Motor neuron (in vitro differentiated cells): ENCODE measurements around the gene MEG3. TPM values are rescaled to one million over a fixed set of nuclear protein-coding genes. Genes with fewer than 3 reads are reported as not detected.

Source experiments
- ATAC-seq, 8 experiments: fragments of 200-7000 bp; cut with Tn5 transposase; replicated peaks in 6 of 8; 2 replicates each; pipeline ENCODE4 v1.8.0; 2021; ENCODE audit warnings: mild to moderate bottlenecking in 8 of 8, moderate library complexity in 8 of 8
- H3K27ac ChIP-seq, 2 donors: fragments of 250-450 bp; sonication (Bioruptor Pico); 2 replicates each; pipeline ENCODE4 v1.9.0; 2021; ENCODE audit warnings: antibody characterized with exemption in 2 of 2, mild to moderate bottlenecking in 2 of 2, moderate library complexity in 1 of 2
- H3K4me1 ChIP-seq, 2 donors: fragments of 250-450 bp; sonication (Bioruptor Pico); replicated peaks in 1 of 2; 2 replicates each; pipeline ENCODE4 v1.6.1; 2021; ENCODE audit warnings: antibody characterized with exemption in 2 of 2, mild to moderate bottlenecking in 2 of 2, moderate library complexity in 1 of 2
- H3K4me3 ChIP-seq, 5 donors: fragments of 250-450 bp; sonication (Bioruptor Pico); 2 replicates each; pipeline ENCODE4 v1.9.0; 2021; ENCODE audit warnings: antibody characterized with exemption in 5 of 5, mild to moderate bottlenecking in 5 of 5, moderate library complexity in 4 of 5
- WGBS, 10 experiments: fragments of 450-650 bp; shearing (Covaris generic); methylation state at CpG; one replicate each; pipeline ENCODE4 v1.0.0; 2022; 5-methylcytosine and 5-hydroxymethylcytosine counted together
- in situ Hi-C, 9 experiments: fragments of 400-800 bp; cut with MboI; loops; one replicate each; pipeline ENCODE4 v1.15.0; 2021; ENCODE audit warnings: low sequenced_read_pairs in 9 of 9, low pct_unique_long_range_greater_than_20kb in 2 of 9; ENCODE audit not compliant: unreplicated experiment in 9 of 9
- total RNA-seq, 8 experiments: library from RNA; unstranded; fragments of 300-600 nt; gene quantifications; 2 replicates each; pipeline versions ENCODE4 v1.2.3 to v1.2.4, GENCODE V29; 2022

Gene MEG3
- total RNA-seq, 8 experiments from 2014 or later = 1.9 to 1,167 (median 108) TPM

- in situ Hi-C loops = no loop called here
- WGBS, 10 experiments = 50 to 100% (median 85%) methylated on average over 2 to 14 of the region's 27 CpGs; no CpG with 5 or more reads in 4 of the 10 experiments
- Histone ChIP-seq H3K4me3 (no peak overlapping the region), H3K27ac (peak overlapping the region; percentile 14 to 43), H3K4me1 (peaks cover 41 to 44% of the 10 kb centered on the region in 2 donors)
- peak in 5 of 8 experiments; percentile 60 to 77 (median 69) for ATAC-seq
Observed at GRCh38 chr14:100783630-100784370, 42.1 kb upstream of the MEG3 start.

- 83 to 100% (median 95%) methylated on average over 1 to 5 of the region's 11 CpGs; no CpG with 5 or more reads in 2 of the 10 experiments for WGBS, 10 experiments
- in situ Hi-C loops = no loop called here
- H3K4me1 ChIP-seq = peaks cover 45 to 53% of the 10 kb centered on the region in 2 donors
- H3K4me3 ChIP-seq = no peak overlapping the region
- H3K27ac ChIP-seq = no peak overlapping the region
- no peak for ATAC-seq
Observed at GRCh38 chr14:100784523-100785337, 41.2 kb upstream of the MEG3 start.

- H3K4me3 ChIP-seq = no peak overlapping the region
- 81 to 100% (median 100%) methylated on average over 1 to 4 of the region's 4 CpGs; no CpG with 5 or more reads in 2 of the 10 experiments for WGBS, 10 experiments
- in situ Hi-C loops = no loop called here
- no peak overlapping the region for H3K27ac ChIP-seq
- ATAC-seq = no peak
- H3K4me1 ChIP-seq = peaks cover 50 to 59% of the 10 kb centered on the region in 2 donors
Observed at GRCh38 chr14:100785338-100785615, 40.6 kb upstream of the MEG3 start.

- WGBS, 10 experiments = 90 to 100% (median 100%) methylated on average over 1 to 4 of the region's 7 CpGs; no CpG with 5 or more reads in 5 of the 10 experiments
- no peak for ATAC-seq
- in situ Hi-C loops = no loop called here
- H3K4me3 ChIP-seq = no peak overlapping the region
- peak overlapping the region in 1 of 2 donors; percentile 18 for H3K27ac ChIP-seq
- H3K4me1 ChIP-seq = peaks cover 54 to 62% of the 10 kb centered on the region in 2 donors
Observed at GRCh38 chr14:100785626-100786025, 40.3 kb upstream of the MEG3 start.

- WGBS, 10 experiments = 20 to 63% (median 33%) methylated on average over 1 to 3 of the region's 11 CpGs; no CpG with 5 or more reads in 6 of the 10 experiments
- peaks cover 59 to 67% of the 10 kb centered on the region in 2 donors for H3K4me1 ChIP-seq
- in situ Hi-C loops = no loop called here
- ATAC-seq = peak in 6 of 8 experiments; percentile 5 to 48 (median 8)
- peak overlapping the region in 1 of 2 donors; percentile 18 for H3K27ac ChIP-seq
- no peak overlapping the region for H3K4me3 ChIP-seq
Observed at GRCh38 chr14:100786131-100786530, 39.8 kb upstream of the MEG3 start.

GRCh38 chr14:100786576-100787219 is 39.2 kb upstream of the MEG3 start:
- in situ Hi-C loops = no loop called here
- WGBS, 10 experiments = 0 to 63% (median 33%) methylated on average over 1 to 10 of the region's 11 CpGs; no CpG with 5 or more reads in 2 of the 10 experiments
- H3K27ac ChIP-seq = no peak overlapping the region
- peak in 4 of 8 experiments; percentile 34 to 72 (median 52) for ATAC-seq
- peaks cover 64 to 73% of the 10 kb centered on the region in 2 donors for H3K4me1 ChIP-seq
- no peak overlapping the region for H3K4me3 ChIP-seq

GRCh38 chr14:100787659-100788058 is 38.3 kb upstream of the MEG3 start:
- peaks cover 62 to 73% of the 10 kb centered on the region in 2 donors for H3K4me1 ChIP-seq
- in situ Hi-C loops = no loop called here
- no peak overlapping the region for H3K27ac ChIP-seq
- no peak overlapping the region for H3K4me3 ChIP-seq
- WGBS, 10 experiments = 87 to 100% (median 100%) methylated on average over 2 to 3 of the region's 14 CpGs; no CpG with 5 or more reads in 7 of the 10 experiments
- ATAC-seq = no peak

GRCh38 chr14:100788517-100788916 is 37.4 kb upstream of the MEG3 start:
- H3K27ac ChIP-seq = no peak overlapping the region
- peaks cover 53 to 66% of the 10 kb centered on the region in 2 donors for H3K4me1 ChIP-seq
- in situ Hi-C loops = no loop called here
- 0 to 88% (median 82%) methylated on average over 1 to 7 of the region's 7 CpGs; no CpG with 5 or more reads in 7 of the 10 experiments for WGBS, 10 experiments
- no peak overlapping the region for H3K4me3 ChIP-seq
- ATAC-seq = peak in 3 of 8 experiments; percentile 12 to 45 (median 41)

- peak in 3 of 8 experiments; percentile 6 to 20 (median 18) for ATAC-seq
- 0 to 90% (median 67%) methylated on average over 1 to 4 of the region's 5 CpGs; no CpG with 5 or more reads in 5 of the 10 experiments for WGBS, 10 experiments
- no peak overlapping the region for H3K4me3 ChIP-seq
- in situ Hi-C loops = no loop called here
- H3K4me1 ChIP-seq = peaks cover 49 to 61% of the 10 kb centered on the region in 2 donors
- no peak overlapping the region for H3K27ac ChIP-seq
Observed at GRCh38 chr14:100788942-100789341, 37.0 kb upstream of the MEG3 start.

GRCh38 chr14:100789460-100790417 is 36.2 kb upstream of the MEG3 start:
- peak overlapping the region in 1 of 2 donors; percentile 75 for H3K27ac ChIP-seq
- ATAC-seq = peak in 2 of 8 experiments; percentile 5 to 13
- no peak overlapping the region for H3K4me3 ChIP-seq
- 33 to 100% (median 70%) methylated on average over 1 to 11 of the region's 12 CpGs; no CpG with 5 or more reads in 1 of the 10 experiments for WGBS, 10 experiments
- in situ Hi-C loops = no loop called here
- H3K4me1 ChIP-seq = peaks cover 48 to 59% of the 10 kb centered on the region in 2 donors

- peak overlapping the region; percentile 46 to 75 for H3K27ac ChIP-seq
- peak; percentile 1 to 85 (median 81) for ATAC-seq
- 24 to 92% (median 71%) methylated on average over 3 to 11 of the region's 14 CpGs; no CpG with 5 or more reads in 3 of the 10 experiments for WGBS, 10 experiments
- no peak overlapping the region for H3K4me3 ChIP-seq
- in situ Hi-C loops = no loop called here
- peaks cover 47 to 54% of the 10 kb centered on the region in 2 donors for H3K4me1 ChIP-seq
Observed at GRCh38 chr14:100790502-100791347, 35.2 kb upstream of the MEG3 start.
